Coronary artery (tissue), 2 donors: ENCODE measurements around the gene SMARCAL1.
"Not testable (repeated sequence)": the region's sequence is repeated elsewhere in the genome, so short reads cannot be mapped to it uniquely, and the experiment has no call there.

Experiments
- DNase-seq: peaks from one replicate; pipeline ENCODE4 v3.0.0-alpha.2; 2017; ENCODE audit warnings: low spot score
- H3K27ac ChIP-seq, 2 donors: fragments of 200-600 bp; sonication (generic); one replicate each; pipeline ENCODE4 v1.5.1; 2016 to 2019
- H3K4me3 ChIP-seq: fragments of 200-600 bp; sonication (generic); 2 replicates; pipeline ENCODE4 v1.5.1; 2016; ENCODE audit warnings: mild to moderate bottlenecking, moderate library complexity
- CTCF ChIP-seq: fragments of 200-600 bp; sonication (generic); IDR thresholded peaks from one replicate; pipeline ENCODE4 v1.5.1; 2019; ENCODE audit warnings: antibody characterized with exemption

Gene SMARCAL1

GRCh38 chr2:216504376-216504762 is 92.1 kb downstream of the SMARCAL1 start:
- Histone ChIP-seq H3K4me3 (no peak overlapping the region), H3K27ac (no peak overlapping the region)
- no peak for TF ChIP-seq CTCF
- DNase-seq, result no peak

GRCh38 chr2:216505133-216506106 is 93.1 kb downstream of the SMARCAL1 start:
- Histone ChIP-seq H3K27ac (no peak overlapping the region), H3K4me3 (no peak overlapping the region)
- DNase-seq, result no peak
- no peak for TF ChIP-seq CTCF

GRCh38 chr2:216507220-216508160 is 95.2 kb downstream of the SMARCAL1 start:
- no peak for TF ChIP-seq CTCF
- H3K27ac ChIP-seq, result no peak overlapping the region
- no peak for DNase-seq
- H3K4me3 ChIP-seq, result no peak overlapping the region

- Histone ChIP-seq H3K4me3 (no peak overlapping the region), H3K27ac (no peak overlapping the region)
- no peak for DNase-seq
- no peak for TF ChIP-seq CTCF
Observed at GRCh38 chr2:216508229-216508628, 95.9 kb downstream of the SMARCAL1 start.

- no peak for DNase-seq
- no peak overlapping the region for H3K27ac ChIP-seq
- no peak overlapping the region for H3K4me3 ChIP-seq
- TF ChIP-seq CTCF, result peak; percentile 51
Observed at GRCh38 chr2:216516730-216517350, 104.6 kb downstream of the SMARCAL1 start.

GRCh38 chr2:216517447-216518225 is 105.4 kb downstream of the SMARCAL1 start:
- no peak for DNase-seq
- TF ChIP-seq CTCF, result no peak
- H3K27ac ChIP-seq, result no peak overlapping the region

GRCh38 chr2:216518566-216519119 is 106.4 kb downstream of the SMARCAL1 start:
- H3K4me3 ChIP-seq, H3K27ac ChIP-seq: not testable (repeated sequence)
- DNase-seq, result peak; percentile 19

More at GRCh38 chr2:216517447-216518225, 105.4 kb downstream of the SMARCAL1 start:
- H3K4me3 ChIP-seq, result no peak overlapping the region
